ENCODE measurements around the gene PAWR. TPM values are rescaled to one million over a fixed set of nuclear protein-coding genes. Genes with fewer than 3 reads are reported as not detected.
"Not testable (repeated sequence)": the region's sequence is repeated elsewhere in the genome, so short reads cannot be mapped to it uniquely, and the experiment has no call there.

The PAWR gene
- total and polyA plus RNA-seq, 7 experiments from 2014 or later: 0.06 to 3.6 (median 2.8) TPM

- no peaks in the 10 kb centered on the region for H3K4me1 ChIP-seq (ENCODE audit: control insufficient read depth in 2 of 2, insufficient read depth in 2 of 2, low read length in 2 of 2)
Observed at GRCh38 chr12:79566452-79567174, 124.2 kb downstream of the PAWR start.

GRCh38 chr12:79564727-79565350 is 125.9 kb downstream of the PAWR start:
- CTCF ChIA-PET; H3K27me3 Mint-ChIP-seq; H3K36me3 ChIP-seq (ENCODE audit: control insufficient read depth in 2 of 3, insufficient read depth in 3 of 3, low read length in 3 of 3); H3K4me1 ChIP-seq (ENCODE audit: control insufficient read depth in 2 of 2, insufficient read depth in 2 of 2, low read length in 2 of 2); H3K4me3 ChIP-seq (ENCODE audit: low read length); H3K4me1 Mint-ChIP-seq; H3K27me3 ChIP-seq (ENCODE audit: control insufficient read depth in 2 of 2, insufficient read depth in 2 of 2, low read length in 2 of 2); POLR2A ChIA-PET; H3K4me3 Mint-ChIP-seq; H3K27ac ChIP-seq (ENCODE audit: low read depth, low read length); DNase-seq; H3K9me3 Mint-ChIP-seq; H3K9me3 ChIP-seq (ENCODE audit: control insufficient read depth in 2 of 3, low read length in 3 of 3); H3K27ac Mint-ChIP-seq; ATAC-seq; H3K36me3 Mint-ChIP-seq; intact Hi-C loops (cut with micrococcal nuclease): not testable (repeated sequence)

More at GRCh38 chr12:79566452-79567174, 124.2 kb downstream of the PAWR start:
- H3K4me3 Mint-ChIP-seq: no peak overlapping the region
- Histone ChIP-seq H3K4me3 (ENCODE audit: low read length) (no peak overlapping the region), H3K36me3 (ENCODE audit: control insufficient read depth in 2 of 3, insufficient read depth in 3 of 3, low read length in 3 of 3) (no peaks in the 10 kb centered on the region), H3K9me3 (ENCODE audit: control insufficient read depth in 2 of 3, low read length in 3 of 3) (no peaks in the 10 kb centered on the region), H3K27me3 (ENCODE audit: control insufficient read depth in 2 of 2, insufficient read depth in 2 of 2, low read length in 2 of 2) (no peaks in the 10 kb centered on the region), H3K27ac (ENCODE audit: low read depth, low read length) (no peak overlapping the region)
- no peak overlapping the region for H3K27ac Mint-ChIP-seq
- DNase-seq: no peak
- peaks cover 0 to 4% (median 0%) of the 10 kb centered on the region in 7 donors for H3K4me1 Mint-ChIP-seq
- peaks cover 0 to 11% (median 5%) of the 10 kb centered on the region in 11 donors for H3K9me3 Mint-ChIP-seq
- peaks cover 0 to 8% (median 0%) of the 10 kb centered on the region in 5 donors for H3K27me3 Mint-ChIP-seq
- H3K36me3 Mint-ChIP-seq: no peaks in the 10 kb centered on the region
- ChIA-PET CTCF (no interaction called here), POLR2A (no interaction called here)
- ATAC-seq: no peak
- intact Hi-C loops (cut with micrococcal nuclease): no loop called here

- Mint-ChIP-seq H3K4me1 (peaks cover 0 to 4% (median 0%) of the 10 kb centered on the region in 7 donors), H3K4me3 (no peak overlapping the region), H3K27ac (no peak overlapping the region), H3K27me3 (peaks cover 0 to 8% (median 0%) of the 10 kb centered on the region in 5 donors), H3K36me3 (no peaks in the 10 kb centered on the region), H3K9me3 (peaks cover 0 to 3% (median 0%) of the 10 kb centered on the region in 11 donors)
- no peak for DNase-seq
- intact Hi-C loops (cut with micrococcal nuclease): no loop called here
- ChIA-PET POLR2A (no interaction called here), CTCF (no interaction called here)
- no peaks in the 10 kb centered on the region for H3K9me3 ChIP-seq (ENCODE audit: control insufficient read depth in 2 of 3, low read length in 3 of 3)
- H3K27me3 ChIP-seq (ENCODE audit: control insufficient read depth in 2 of 2, insufficient read depth in 2 of 2, low read length in 2 of 2): no peaks in the 10 kb centered on the region
- no peak overlapping the region for H3K4me3 ChIP-seq (ENCODE audit: low read length)
- H3K27ac ChIP-seq (ENCODE audit: low read depth, low read length): no peak overlapping the region
- no peak for ATAC-seq
- H3K4me1 ChIP-seq (ENCODE audit: control insufficient read depth in 2 of 2, insufficient read depth in 2 of 2, low read length in 2 of 2): no peaks in the 10 kb centered on the region
- H3K36me3 ChIP-seq (ENCODE audit: control insufficient read depth in 2 of 3, insufficient read depth in 3 of 3, low read length in 3 of 3): no peaks in the 10 kb centered on the region
Observed at GRCh38 chr12:79563021-79563740, 127.6 kb downstream of the PAWR start.

GRCh38 chr12:79561401-79562132 is 129.2 kb downstream of the PAWR start:
- no peaks in the 10 kb centered on the region for H3K9me3 ChIP-seq (ENCODE audit: control insufficient read depth in 2 of 3, low read length in 3 of 3)
- no peak for DNase-seq
- Mint-ChIP-seq H3K9me3 (peaks cover 0 to 3% (median 0%) of the 10 kb centered on the region in 11 donors), H3K4me1 (peaks cover 0 to 2% (median 0%) of the 10 kb centered on the region in 7 donors), H3K27ac (no peak overlapping the region), H3K4me3 (no peak overlapping the region), H3K36me3 (no peaks in the 10 kb centered on the region), H3K27me3 (peaks cover 0 to 8% (median 0%) of the 10 kb centered on the region in 5 donors)
- H3K4me3 ChIP-seq (ENCODE audit: low read length): no peak overlapping the region
- ChIA-PET CTCF (interaction anchor here (0.8 kb wide), 1 partner anchor 8 kb away, joined by 3 read pairs; no protein-coding TSS in a partner anchor), POLR2A (no interaction called here)
- intact Hi-C loops (cut with micrococcal nuclease): no loop called here
- ATAC-seq: no peak
- no peaks in the 10 kb centered on the region for H3K4me1 ChIP-seq (ENCODE audit: control insufficient read depth in 2 of 2, insufficient read depth in 2 of 2, low read length in 2 of 2)
- no peaks in the 10 kb centered on the region for H3K27me3 ChIP-seq (ENCODE audit: control insufficient read depth in 2 of 2, insufficient read depth in 2 of 2, low read length in 2 of 2)
- no peaks in the 10 kb centered on the region for H3K36me3 ChIP-seq (ENCODE audit: control insufficient read depth in 2 of 3, insufficient read depth in 3 of 3, low read length in 3 of 3)
- H3K27ac ChIP-seq (ENCODE audit: low read depth, low read length): no peak overlapping the region

GRCh38 chr12:79560225-79560889 is 130.4 kb downstream of the PAWR start:
- no peaks in the 10 kb centered on the region for H3K9me3 ChIP-seq (ENCODE audit: control insufficient read depth in 2 of 3, low read length in 3 of 3)
- Mint-ChIP-seq H3K27ac (no peak overlapping the region), H3K36me3 (no peaks in the 10 kb centered on the region), H3K4me1 (no peaks in the 10 kb centered on the region), H3K4me3 (no peak overlapping the region), H3K27me3 (peaks cover 0 to under 1% (median 0%) of the 10 kb centered on the region in 5 donors), H3K9me3 (peaks cover 0 to 3% (median 0%) of the 10 kb centered on the region in 11 donors)
- no peak overlapping the region for H3K27ac ChIP-seq (ENCODE audit: low read depth, low read length)
- H3K36me3 ChIP-seq (ENCODE audit: control insufficient read depth in 2 of 3, insufficient read depth in 3 of 3, low read length in 3 of 3): no peaks in the 10 kb centered on the region
- POLR2A ChIA-PET: no interaction called here
- H3K27me3 ChIP-seq (ENCODE audit: control insufficient read depth in 2 of 2, insufficient read depth in 2 of 2, low read length in 2 of 2): no peaks in the 10 kb centered on the region
- CTCF ChIA-PET: no interaction called here
- no peak for ATAC-seq
- H3K4me1 ChIP-seq (ENCODE audit: control insufficient read depth in 2 of 2, insufficient read depth in 2 of 2, low read length in 2 of 2): no peaks in the 10 kb centered on the region
- intact Hi-C loops (cut with micrococcal nuclease): no loop called here
- DNase-seq: no peak
- no peak overlapping the region for H3K4me3 ChIP-seq (ENCODE audit: low read length)

GRCh38 chr12:79559591-79559990 is 131.2 kb downstream of the PAWR start:
- Histone ChIP-seq H3K27me3 (ENCODE audit: control insufficient read depth in 2 of 2, insufficient read depth in 2 of 2, low read length in 2 of 2) (no peaks in the 10 kb centered on the region), H3K36me3 (ENCODE audit: control insufficient read depth in 2 of 3, insufficient read depth in 3 of 3, low read length in 3 of 3) (no peaks in the 10 kb centered on the region), H3K9me3 (ENCODE audit: control insufficient read depth in 2 of 3, low read length in 3 of 3) (no peaks in the 10 kb centered on the region), H3K4me1 (ENCODE audit: control insufficient read depth in 2 of 2, insufficient read depth in 2 of 2, low read length in 2 of 2) (no peaks in the 10 kb centered on the region), H3K27ac (ENCODE audit: low read depth, low read length) (no peak overlapping the region), H3K4me3 (ENCODE audit: low read length) (no peak overlapping the region)
- ATAC-seq (no peak), DNase-seq (no peak)
- Mint-ChIP-seq H3K27ac (no peak overlapping the region), H3K4me3 (no peak overlapping the region), H3K27me3 (no peaks in the 10 kb centered on the region), H3K36me3 (no peaks in the 10 kb centered on the region), H3K4me1 (no peaks in the 10 kb centered on the region), H3K9me3 (peaks cover 0 to 3% (median 0%) of the 10 kb centered on the region in 11 donors)
- intact Hi-C loops (cut with micrococcal nuclease): no loop called here
- ChIA-PET POLR2A (no interaction called here), CTCF (no interaction called here)

Measured in naive thymus-derived CD4-positive, alpha-beta T cell (primary cell).